ENCODE data around the gene MAEA.

Gene MAEA

GRCh38 chr4:1378559-1379231, 89.0 kb downstream of the MAEA start:
- H3K27me3 ChIP-seq (ENCODE audit: insufficient read depth, low read length): no peaks in the 10 kb centered on the region
- H3K79me2 ChIP-seq (ENCODE audit: control insufficient read depth, insufficient read depth, low read length, unreplicated experiment): no peaks in the 10 kb centered on the region
- H3K4me1 ChIP-seq (ENCODE audit: control insufficient read depth, insufficient read depth, low read length, unreplicated experiment): no peaks in the 10 kb centered on the region
- H3K27ac ChIP-seq (ENCODE audit: low read depth, low read length): no peak overlapping the region
- no peak overlapping the region for H3K4me3 ChIP-seq (ENCODE audit: low read depth, low read length)
- no peaks in the 10 kb centered on the region for H3K36me3 ChIP-seq (ENCODE audit: insufficient read depth, low read length)
- H2AFZ ChIP-seq (ENCODE audit: low read length, unreplicated experiment): no peak overlapping the region

GRCh38 chr4:1379351-1379781, 89.7 kb downstream of the MAEA start:
- Histone ChIP-seq H3K4me3 (ENCODE audit: low read depth, low read length) (no peak overlapping the region), H3K27ac (ENCODE audit: low read depth, low read length) (no peak overlapping the region), H3K27me3 (ENCODE audit: insufficient read depth, low read length) (no peaks in the 10 kb centered on the region), H3K4me1 (ENCODE audit: control insufficient read depth, insufficient read depth, low read length, unreplicated experiment) (no peaks in the 10 kb centered on the region), H3K36me3 (ENCODE audit: insufficient read depth, low read length) (no peaks in the 10 kb centered on the region), H3K79me2 (ENCODE audit: control insufficient read depth, insufficient read depth, low read length, unreplicated experiment) (no peaks in the 10 kb centered on the region), H2AFZ (ENCODE audit: low read length, unreplicated experiment) (no peak overlapping the region)

- no peak overlapping the region for H2AFZ ChIP-seq (ENCODE audit: low read length, unreplicated experiment)
These were observed 90.2 kb downstream of the MAEA start for GRCh38 chr4:1379801-1380331.

GRCh38 chr4:1380368-1381151, 90.9 kb downstream of the MAEA start:
- Histone ChIP-seq H3K4me1 (ENCODE audit: control insufficient read depth, insufficient read depth, low read length, unreplicated experiment) (no peaks in the 10 kb centered on the region), H3K36me3 (ENCODE audit: insufficient read depth, low read length) (no peaks in the 10 kb centered on the region), H3K79me2 (ENCODE audit: control insufficient read depth, insufficient read depth, low read length, unreplicated experiment) (no peaks in the 10 kb centered on the region), H3K27me3 (ENCODE audit: insufficient read depth, low read length) (no peaks in the 10 kb centered on the region), H2AFZ (ENCODE audit: low read length, unreplicated experiment) (no peak overlapping the region), H3K27ac (ENCODE audit: low read depth, low read length) (no peak overlapping the region), H3K4me3 (ENCODE audit: low read depth, low read length) (no peak overlapping the region)

More at GRCh38 chr4:1379801-1380331, 90.2 kb downstream of the MAEA start:
- Histone ChIP-seq H3K79me2 (ENCODE audit: control insufficient read depth, insufficient read depth, low read length, unreplicated experiment) (no peaks in the 10 kb centered on the region), H3K27ac (ENCODE audit: low read depth, low read length) (no peak overlapping the region), H3K36me3 (ENCODE audit: insufficient read depth, low read length) (no peaks in the 10 kb centered on the region), H3K4me3 (ENCODE audit: low read depth, low read length) (no peak overlapping the region), H3K4me1 (ENCODE audit: control insufficient read depth, insufficient read depth, low read length, unreplicated experiment) (no peaks in the 10 kb centered on the region), H3K27me3 (ENCODE audit: insufficient read depth, low read length) (no peaks in the 10 kb centered on the region)

GRCh38 chr4:1381181-1381621, 91.5 kb downstream of the MAEA start:
- Histone ChIP-seq H2AFZ (ENCODE audit: low read length, unreplicated experiment) (no peak overlapping the region), H3K79me2 (ENCODE audit: control insufficient read depth, insufficient read depth, low read length, unreplicated experiment) (no peaks in the 10 kb centered on the region), H3K4me1 (ENCODE audit: control insufficient read depth, insufficient read depth, low read length, unreplicated experiment) (no peaks in the 10 kb centered on the region), H3K36me3 (ENCODE audit: insufficient read depth, low read length) (no peaks in the 10 kb centered on the region; the same call in 1 of the 2 replicates), H3K4me3 (ENCODE audit: low read depth, low read length) (no peak overlapping the region), H3K27ac (ENCODE audit: low read depth, low read length) (no peak overlapping the region), H3K27me3 (ENCODE audit: insufficient read depth, low read length) (no peaks in the 10 kb centered on the region)

- H3K36me3 ChIP-seq (ENCODE audit: insufficient read depth, low read length): no peaks in the 10 kb centered on the region; the same call in 1 of the 2 replicates
- no peak overlapping the region for H2AFZ ChIP-seq (ENCODE audit: low read length, unreplicated experiment)
- no peaks in the 10 kb centered on the region for H3K79me2 ChIP-seq (ENCODE audit: control insufficient read depth, insufficient read depth, low read length, unreplicated experiment)
- H3K4me3 ChIP-seq (ENCODE audit: low read depth, low read length): no peak overlapping the region
- no peak overlapping the region for H3K27ac ChIP-seq (ENCODE audit: low read depth, low read length)
- no peaks in the 10 kb centered on the region for H3K27me3 ChIP-seq (ENCODE audit: insufficient read depth, low read length)
- H3K4me1 ChIP-seq (ENCODE audit: control insufficient read depth, insufficient read depth, low read length, unreplicated experiment): no peaks in the 10 kb centered on the region
These were observed 92.4 kb downstream of the MAEA start for GRCh38 chr4:1381944-1382541.

GRCh38 chr4:1382776-1383727, 93.4 kb downstream of the MAEA start:
- Histone ChIP-seq H3K79me2 (ENCODE audit: control insufficient read depth, insufficient read depth, low read length, unreplicated experiment) (no peaks in the 10 kb centered on the region), H3K36me3 (ENCODE audit: insufficient read depth, low read length) (peaks cover 5% of the 10 kb centered on the region), H3K27me3 (ENCODE audit: insufficient read depth, low read length) (no peaks in the 10 kb centered on the region), H3K4me3 (ENCODE audit: low read depth, low read length) (no peak overlapping the region), H3K27ac (ENCODE audit: low read depth, low read length) (no peak overlapping the region), H3K4me1 (ENCODE audit: control insufficient read depth, insufficient read depth, low read length, unreplicated experiment) (no peaks in the 10 kb centered on the region), H2AFZ (ENCODE audit: low read length, unreplicated experiment) (no peak overlapping the region)

- Histone ChIP-seq H3K4me3 (ENCODE audit: low read depth, low read length) (no peak overlapping the region), H3K27ac (ENCODE audit: low read depth, low read length) (no peak overlapping the region), H3K79me2 (ENCODE audit: control insufficient read depth, insufficient read depth, low read length, unreplicated experiment) (no peaks in the 10 kb centered on the region), H2AFZ (ENCODE audit: low read length, unreplicated experiment) (no peak overlapping the region), H3K4me1 (ENCODE audit: control insufficient read depth, insufficient read depth, low read length, unreplicated experiment) (no peaks in the 10 kb centered on the region), H3K36me3 (ENCODE audit: insufficient read depth, low read length) (peaks cover 12% of the 10 kb centered on the region), H3K27me3 (ENCODE audit: insufficient read depth, low read length) (no peaks in the 10 kb centered on the region)
These were observed 94.3 kb downstream of the MAEA start for GRCh38 chr4:1383728-1384591.

GRCh38 chr4:1384675-1385372, 95.1 kb downstream of the MAEA start:
- no peaks in the 10 kb centered on the region for H3K4me1 ChIP-seq (ENCODE audit: control insufficient read depth, insufficient read depth, low read length, unreplicated experiment)
- H3K27me3 ChIP-seq (ENCODE audit: insufficient read depth, low read length): no peaks in the 10 kb centered on the region
- peaks cover 12% of the 10 kb centered on the region for H3K36me3 ChIP-seq (ENCODE audit: insufficient read depth, low read length)
- H2AFZ ChIP-seq (ENCODE audit: low read length, unreplicated experiment): no peak overlapping the region
- no peaks in the 10 kb centered on the region for H3K79me2 ChIP-seq (ENCODE audit: control insufficient read depth, insufficient read depth, low read length, unreplicated experiment)
- H3K27ac ChIP-seq (ENCODE audit: low read depth, low read length): no peak overlapping the region
- H3K4me3 ChIP-seq (ENCODE audit: low read depth, low read length): no peak overlapping the region

All from ACC112 (cell line).